Left lung (tissue), 10 donors: Measurements from ENCODE around the gene BGN. TPM values are rescaled to one million over a fixed set of nuclear protein-coding genes. Genes with fewer than 3 reads are reported as not detected.
A peak's percentile ranks its signal among the peaks of the same experiment; 100 is the strongest.

ENCODE experiments used
- ATAC-seq: fragments of 200-7000 bp; cut with Tn5 transposase; one replicate; pipeline ENCODE4 v1.9.1; 2020; ENCODE audit warnings: moderate library complexity
- DNase-seq, 4 donors: peaks; one replicate each; pipeline ENCODE4 v3.0.0-alpha.2; 2013 to 2020
- H3K27ac ChIP-seq, 2 donors: fragments of 200-600 bp; sonication (generic) in 1 of 2; one replicate each; pipeline versions ENCODE4 v1.5.0 to v1.8.0; 2020 to 2021
- H3K27me3 ChIP-seq, 2 donors: fragments of 200-600 bp; sonication (generic) in 1 of 2; one replicate each; pipeline versions ENCODE4 v1.5.0 to v1.8.0; 2020 to 2021
- H3K36me3 ChIP-seq, 2 donors: fragments of 200-600 bp; sonication (generic) in 1 of 2; one replicate each; pipeline versions ENCODE4 v1.5.0 to v1.8.0; 2020 to 2021
- H3K4me1 ChIP-seq, 2 donors: fragments of 200-600 bp; one replicate each; pipeline ENCODE4 v1.8.0; 2021
- H3K4me3 ChIP-seq, 2 donors: fragments of 200-600 bp; sonication (generic) in 1 of 2; one replicate each; pipeline versions ENCODE4 v1.5.0 to v1.8.0; 2020 to 2021; ENCODE audit warnings: mild to moderate bottlenecking in 1 of 2
- H3K9me3 ChIP-seq, 2 donors: fragments of 200-600 bp; sonication (generic) in 1 of 2; one replicate each; pipeline versions ENCODE4 v1.5.0 to v1.8.0; 2020 to 2021
- CTCF ChIP-seq, 2 donors: fragments of 200-600 bp; sonication (generic) in 1 of 2; IDR thresholded peaks; one replicate each; pipeline versions ENCODE4 v1.5.0 to v1.8.0; 2021; ENCODE audit warnings: antibody characterized with exemption in 2 of 2
- intact Hi-C, 2 donors: fragments of 100-400 bp; cut with DNase I; formaldehyde crosslinking; loops; one replicate each; pipeline versions ENCODE4 v1.11.2 to v1.14.2; 2022
- polyA plus RNA-seq, 6 donors: library from polyadenylated mRNA; unstranded; fragments of 120-200 nt; gene quantifications; one replicate each; pipeline ENCODE4 v1.2.1, GENCODE V29; 2013; ENCODE audit not compliant: insufficient read length in 6 of 6
- total RNA-seq, 2 donors: library from RNA; stranded (reverse); fragmentation: NEBNext Ultra II Directional; extraction: Animal tissue kit (Norgen Biotek cat#: 25700); gene quantifications; one replicate each; pipeline ENCODE4 v1.2.1, GENCODE V29; 2021
- donor health status: DM: no; HTN: yes; CAD: no.
- donor health status: DM: no; HTN: no; CAD: no.

The BGN gene
- total and polyA plus RNA-seq, 8 donors = 175 to 492 (median 202) TPM

GRCh38 chrX:153517423-153517822 is 22.6 kb downstream of the BGN start, which contains the start of gene ATP2B3:
Gene ATP2B3 (plus strand): TSS chrX:153517642. CDS start chrX:153536248, 18,606 bp downstream.
- Histone ChIP-seq H3K9me3 (no peaks in the 10 kb centered on the region), H3K27ac (no peak within 1 kb of the TSS), H3K4me3 (no peak within 1 kb of the TSS), H3K36me3 (no peaks in the 10 kb centered on the region), H3K4me1 (no peaks in the 10 kb centered on the region), H3K27me3 (peaks cover 41 to 69% of the 10 kb centered on the region in 2 donors)
- intact Hi-C loops = no loop called here
- no peak for ATAC-seq
- DNase-seq = no peak
- TF ChIP-seq CTCF (IDR thresholded peaks at IDR 0.05) = no peak

GRCh38 chrX:153517946-153518834 is 23.4 kb downstream of the BGN start:
- TF ChIP-seq CTCF (IDR thresholded peaks at IDR 0.05) = no peak
- intact Hi-C loops = no loop called here
- Histone ChIP-seq H3K4me3 (no peak overlapping the region), H3K36me3 (no peaks in the 10 kb centered on the region), H3K27me3 (peaks cover 44 to 74% of the 10 kb centered on the region in 2 donors), H3K4me1 (no peaks in the 10 kb centered on the region), H3K9me3 (no peaks in the 10 kb centered on the region), H3K27ac (no peak overlapping the region)
- ATAC-seq = no peak
- DNase-seq = no peak

- H3K36me3 ChIP-seq = no peaks in the 10 kb centered on the region
- H3K27me3 ChIP-seq = peaks cover 47 to 74% of the 10 kb centered on the region in 2 donors
- DNase-seq = no peak
- ATAC-seq = peak; percentile 19
- TF ChIP-seq CTCF (IDR thresholded peaks at IDR 0.05) = no peak
- intact Hi-C loops = no loop called here
- H3K4me1 ChIP-seq = no peaks in the 10 kb centered on the region
- no peak overlapping the region for H3K27ac ChIP-seq
- H3K4me3 ChIP-seq = no peak overlapping the region
- H3K9me3 ChIP-seq = no peaks in the 10 kb centered on the region
These were observed 24.9 kb downstream of the BGN start for GRCh38 chrX:153519569-153520286.

- no peak overlapping the region for H3K27ac ChIP-seq
- no peaks in the 10 kb centered on the region for H3K36me3 ChIP-seq
- TF ChIP-seq CTCF (IDR thresholded peaks at IDR 0.05) = no peak
- no peaks in the 10 kb centered on the region for H3K4me1 ChIP-seq
- ATAC-seq (no peak), DNase-seq (no peak)
- no peaks in the 10 kb centered on the region for H3K9me3 ChIP-seq
- peaks cover 47 to 78% of the 10 kb centered on the region in 2 donors for H3K27me3 ChIP-seq
- no peak overlapping the region for H3K4me3 ChIP-seq
- intact Hi-C loops = no loop called here
These were observed 25.6 kb downstream of the BGN start for GRCh38 chrX:153520287-153520917.
